ENCODE measurements around the gene PCGF2.

Gene PCGF2

DNA sequence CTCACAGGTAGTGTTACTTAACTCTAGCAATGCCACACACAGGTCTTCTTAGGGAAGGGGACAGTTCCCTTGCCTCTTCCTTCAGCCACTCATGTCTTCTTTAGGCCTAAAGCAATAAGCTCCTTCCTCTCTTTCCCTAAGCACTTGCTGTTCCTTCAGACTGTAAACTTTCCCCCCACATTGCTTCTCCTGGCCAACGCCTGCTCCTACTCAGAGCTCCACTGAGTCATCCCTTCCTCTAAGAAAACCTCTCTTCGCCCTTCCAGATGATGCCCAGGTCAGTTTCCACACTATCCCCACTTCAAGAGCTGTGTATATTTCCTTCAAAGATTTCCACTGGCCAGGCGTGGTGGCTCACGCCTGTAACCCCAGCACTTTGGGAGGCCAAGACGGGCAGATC, 60.9 kb downstream of the PCGF2 start:
- TF ChIP-seq, protein P1, sequence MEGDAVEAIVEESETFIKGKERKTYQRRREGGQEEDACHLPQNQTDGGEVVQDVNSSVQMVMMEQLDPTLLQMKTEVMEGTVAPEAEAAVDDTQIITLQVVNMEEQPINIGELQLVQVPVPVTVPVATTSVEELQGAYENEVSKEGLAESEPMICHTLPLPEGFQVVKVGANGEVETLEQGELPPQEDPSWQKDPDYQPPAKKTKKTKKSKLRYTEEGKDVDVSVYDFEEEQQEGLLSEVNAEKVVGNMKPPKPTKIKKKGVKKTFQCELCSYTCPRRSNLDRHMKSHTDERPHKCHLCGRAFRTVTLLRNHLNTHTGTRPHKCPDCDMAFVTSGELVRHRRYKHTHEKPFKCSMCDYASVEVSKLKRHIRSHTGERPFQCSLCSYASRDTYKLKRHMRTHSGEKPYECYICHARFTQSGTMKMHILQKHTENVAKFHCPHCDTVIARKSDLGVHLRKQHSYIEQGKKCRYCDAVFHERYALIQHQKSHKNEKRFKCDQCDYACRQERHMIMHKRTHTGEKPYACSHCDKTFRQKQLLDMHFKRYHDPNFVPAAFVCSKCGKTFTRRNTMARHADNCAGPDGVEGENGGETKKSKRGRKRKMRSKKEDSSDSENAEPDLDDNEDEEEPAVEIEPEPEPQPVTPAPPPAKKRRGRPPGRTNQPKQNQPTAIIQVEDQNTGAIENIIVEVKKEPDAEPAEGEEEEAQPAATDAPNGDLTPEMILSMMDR (IDR thresholded peaks at IDR 0.05; ENCODE audit: insufficient read depth, low read depth, low read length, missing control alignments): no peak
- no peak for DNase-seq (ENCODE audit: low read depth)
- H3K4me3 ChIP-seq (ENCODE audit: low read depth, low read length): no peak overlapping the region

DNA sequence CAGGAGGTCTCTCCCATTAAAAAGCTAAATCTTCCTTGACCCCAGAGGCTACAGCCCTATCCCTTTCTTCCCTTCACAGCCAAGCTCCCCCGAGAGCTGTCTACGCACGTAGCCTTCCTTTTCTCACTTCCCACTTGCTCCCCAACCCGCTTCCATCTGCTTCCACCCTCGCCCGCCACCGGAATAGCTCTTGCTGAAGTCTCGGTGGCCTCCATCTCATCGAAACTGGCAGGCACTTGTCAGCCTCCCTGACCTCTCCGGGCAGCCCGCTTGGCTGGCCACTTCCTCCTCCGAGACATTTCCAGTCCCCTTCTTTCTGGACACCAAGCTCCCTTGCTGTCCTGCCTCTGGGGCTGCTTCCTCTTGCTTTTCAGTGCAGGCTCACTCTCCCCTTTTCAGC, 62.6 kb downstream of the PCGF2 start:
- TF ChIP-seq, protein P1 (IDR thresholded peaks at IDR 0.05; ENCODE audit: insufficient read depth, low read depth, low read length, missing control alignments): no peak
- DNase-seq (ENCODE audit: low read depth): no peak
- H3K4me3 ChIP-seq (ENCODE audit: low read depth, low read length): no peak overlapping the region
